Activated CD8-positive, alpha-beta T cell treated with anti-CD3 and anti-CD28 coated beads for 36 hours (primary cell): Measurements from ENCODE around the gene ADIRF. TPM values are rescaled to one million over a fixed set of nuclear protein-coding genes. Genes with fewer than 3 reads are reported as not detected.
A peak's percentile ranks its signal among the peaks of the same experiment; 100 is the strongest.
"Not testable (repeated sequence)": the region's sequence is repeated elsewhere in the genome, so short reads cannot be mapped to it uniquely, and the experiment has no call there.

Source experiments
- ATAC-seq: fragments of 200-7000 bp; cut with Tn5 transposase; one replicate; pipeline ENCODE4 v1.10.0; 2021; ENCODE audit warnings: mild to moderate bottlenecking, moderate library complexity
- CTCF ChIA-PET: fragments of 350-600 bp; sonication (Branson Sonifier 250); formaldehyde crosslinking; loops from one replicate; lab custom pipeline; 2021; ENCODE audit warnings: antibody characterized with exemption; lab: Charles Lee
- POLR2A ChIA-PET: fragments of 350-600 bp; sonication (Branson Sonifier 250); formaldehyde crosslinking; loops from one replicate; lab custom pipeline; 2021; ENCODE audit warnings: antibody characterized with exemption; lab: Charles Lee
- DNase-seq: peaks from one replicate; pipeline ENCODE4 v3.0.0-alpha.2; 2020
- H3K27ac Mint-ChIP-seq: one replicate; pipeline ENCODE4 v1.8.0; 2021; ENCODE audit warnings: mild to moderate bottlenecking, mixed read lengths
- H3K27me3 Mint-ChIP-seq: one replicate; pipeline ENCODE4 v1.8.0; 2021; ENCODE audit warnings: mixed read lengths
- H3K36me3 Mint-ChIP-seq: one replicate; pipeline ENCODE4 v1.8.0; 2021; ENCODE audit warnings: low read depth, mixed read lengths
- H3K4me1 Mint-ChIP-seq: one replicate; pipeline ENCODE4 v1.8.0; 2021; ENCODE audit warnings: low read depth, mixed read lengths
- H3K4me3 Mint-ChIP-seq: one replicate; pipeline ENCODE4 v1.8.0; 2021; ENCODE audit warnings: mild to moderate bottlenecking, moderate library complexity, mixed read lengths
- H3K9me3 Mint-ChIP-seq: one replicate; pipeline ENCODE4 v1.8.0; 2021; ENCODE audit warnings: mixed read lengths
- intact Hi-C: fragments of 100-400 bp; cut with micrococcal nuclease; formaldehyde crosslinking; loops from one replicate; pipeline ENCODE4 v1.10.0; 2022
- total RNA-seq, 2 experiments: library from RNA; stranded (reverse); gene quantifications; one replicate each; pipeline ENCODE4 v1.2.3, GENCODE V29; 2021
- TF ChIP-seq, protein P1 (sequence below): fragments of 200-600 bp; IDR thresholded peaks from one replicate; pipeline ENCODE4 v1.8.0; 2022; ENCODE audit warnings: antibody characterized with exemption, mild to moderate bottlenecking

The ADIRF gene
- total RNA-seq, 2 experiments from 2014 or later, result not detected

DNA sequence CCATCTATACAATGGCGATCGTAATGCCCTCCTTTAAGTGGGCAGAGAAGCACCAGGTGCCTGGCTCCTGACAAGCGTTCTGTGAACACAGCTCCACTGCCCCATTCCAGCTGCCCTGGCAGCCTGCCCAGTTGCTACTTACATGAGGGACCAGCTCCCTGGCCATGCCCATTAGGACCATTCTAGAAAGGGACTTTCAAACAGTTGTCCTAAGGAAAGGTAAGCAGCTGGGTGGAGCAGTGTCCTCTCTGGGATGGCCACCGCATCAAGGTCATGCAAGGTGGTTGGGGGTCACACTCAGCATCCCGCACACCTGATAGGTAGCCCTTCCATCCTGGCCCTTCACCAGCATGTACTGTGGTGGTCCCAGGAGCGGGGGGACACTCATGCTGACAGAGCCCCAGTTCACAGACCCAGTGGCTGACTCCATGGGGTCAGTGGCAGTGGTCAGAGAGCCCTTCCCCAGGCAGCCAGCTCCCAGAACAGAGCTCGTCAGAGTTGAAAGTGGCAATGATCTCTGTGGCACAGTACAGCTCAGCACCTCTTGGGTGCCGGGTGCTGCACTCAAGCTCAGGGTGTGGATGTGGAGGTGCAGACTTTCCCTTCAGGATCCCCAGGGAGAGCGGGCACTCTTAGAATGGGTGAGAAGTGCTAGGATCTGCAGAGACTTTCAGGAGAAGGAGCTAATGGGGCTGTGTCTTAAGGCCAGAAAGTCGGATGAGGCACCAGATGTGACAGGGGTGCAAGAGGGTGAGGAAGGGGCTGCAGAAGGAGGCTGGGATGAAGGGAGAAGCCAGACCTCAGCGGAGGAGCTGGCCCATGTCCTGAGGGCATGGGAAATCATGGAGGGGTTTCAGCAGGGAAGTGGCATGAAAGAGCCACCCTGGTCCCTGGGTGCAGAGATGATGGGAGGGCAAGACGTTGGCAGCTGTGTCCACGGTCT lies 21.8 kb upstream of the ADIRF start:
- ATAC-seq, result no peak
- DNase-seq, result no peak
- Mint-ChIP-seq H3K4me1 (peaks cover 5% of the 10 kb centered on the region), H3K27me3 (no peaks in the 10 kb centered on the region), H3K27ac (no peak overlapping the region), H3K36me3 (no peaks in the 10 kb centered on the region), H3K4me3 (no peak overlapping the region), H3K9me3 (no peaks in the 10 kb centered on the region)
- TF ChIP-seq, protein P1, sequence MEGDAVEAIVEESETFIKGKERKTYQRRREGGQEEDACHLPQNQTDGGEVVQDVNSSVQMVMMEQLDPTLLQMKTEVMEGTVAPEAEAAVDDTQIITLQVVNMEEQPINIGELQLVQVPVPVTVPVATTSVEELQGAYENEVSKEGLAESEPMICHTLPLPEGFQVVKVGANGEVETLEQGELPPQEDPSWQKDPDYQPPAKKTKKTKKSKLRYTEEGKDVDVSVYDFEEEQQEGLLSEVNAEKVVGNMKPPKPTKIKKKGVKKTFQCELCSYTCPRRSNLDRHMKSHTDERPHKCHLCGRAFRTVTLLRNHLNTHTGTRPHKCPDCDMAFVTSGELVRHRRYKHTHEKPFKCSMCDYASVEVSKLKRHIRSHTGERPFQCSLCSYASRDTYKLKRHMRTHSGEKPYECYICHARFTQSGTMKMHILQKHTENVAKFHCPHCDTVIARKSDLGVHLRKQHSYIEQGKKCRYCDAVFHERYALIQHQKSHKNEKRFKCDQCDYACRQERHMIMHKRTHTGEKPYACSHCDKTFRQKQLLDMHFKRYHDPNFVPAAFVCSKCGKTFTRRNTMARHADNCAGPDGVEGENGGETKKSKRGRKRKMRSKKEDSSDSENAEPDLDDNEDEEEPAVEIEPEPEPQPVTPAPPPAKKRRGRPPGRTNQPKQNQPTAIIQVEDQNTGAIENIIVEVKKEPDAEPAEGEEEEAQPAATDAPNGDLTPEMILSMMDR, result no peak
- intact Hi-C loops, result no loop called here
- ChIA-PET CTCF (interaction anchor here (0.7 to 3.0 kb wide), 2 partner anchors 14 to 19 kb away, joined by 3 to 10 read pairs; no protein-coding TSS in a partner anchor), POLR2A (interaction anchor here (1.0 kb wide), 1 partner anchor 9 kb away, joined by 4 read pairs; no protein-coding TSS in a partner anchor)

DNA sequence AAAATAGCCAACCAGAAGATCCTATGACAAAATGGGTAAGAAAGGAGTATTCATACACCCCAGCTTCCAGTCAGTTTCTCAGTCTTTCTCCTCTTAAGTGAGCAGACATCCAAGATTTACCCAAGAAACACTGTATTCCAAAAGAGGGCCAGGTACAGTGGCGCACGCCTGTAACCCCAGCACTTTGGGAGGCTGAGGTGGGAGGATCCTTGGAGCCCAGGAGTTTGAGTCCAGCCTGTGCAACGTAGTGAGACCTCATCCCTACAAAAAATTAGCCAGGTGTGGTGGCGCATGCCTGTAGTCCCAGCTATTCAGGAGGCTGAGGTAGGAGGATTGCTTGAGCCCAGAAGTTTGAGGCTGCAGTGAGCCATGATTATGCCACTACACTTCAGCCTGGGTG lies 20.5 kb upstream of the ADIRF start:
- ATAC-seq, H3K4me1 Mint-ChIP-seq, intact Hi-C loops, H3K27me3 Mint-ChIP-seq, H3K4me3 Mint-ChIP-seq, H3K27ac Mint-ChIP-seq, H3K36me3 Mint-ChIP-seq, POLR2A ChIA-PET, DNase-seq: not testable (repeated sequence)
- CTCF ChIA-PET, result interaction anchor here (1.5 to 3.0 kb wide), 2 partner anchors 13 to 18 kb away, joined by 5 to 10 read pairs; no protein-coding TSS in a partner anchor
- peaks cover 11% of the 10 kb centered on the region for H3K9me3 Mint-ChIP-seq

GRCh38 chr10:86950349-86950748 lies 17.9 kb upstream of the ADIRF start:
- ATAC-seq (no peak), DNase-seq (no peak)
- peaks cover 5% of the 10 kb centered on the region for H3K4me1 Mint-ChIP-seq
- CTCF ChIA-PET, result interaction anchor here (1.1 to 1.9 kb wide), 2 partner anchors 10 kb away, joined by 3 to 6 read pairs; no protein-coding TSS in a partner anchor
- no peak overlapping the region for H3K4me3 Mint-ChIP-seq
- H3K36me3 Mint-ChIP-seq, result no peaks in the 10 kb centered on the region
- intact Hi-C loops, result no loop called here
- peaks cover 15% of the 10 kb centered on the region for H3K9me3 Mint-ChIP-seq
- H3K27ac Mint-ChIP-seq, result peak overlapping the region; percentile 22
- POLR2A ChIA-PET, result no interaction called here
- H3K27me3 Mint-ChIP-seq, result no peaks in the 10 kb centered on the region
- TF ChIP-seq, protein P1, result no peak

DNA sequence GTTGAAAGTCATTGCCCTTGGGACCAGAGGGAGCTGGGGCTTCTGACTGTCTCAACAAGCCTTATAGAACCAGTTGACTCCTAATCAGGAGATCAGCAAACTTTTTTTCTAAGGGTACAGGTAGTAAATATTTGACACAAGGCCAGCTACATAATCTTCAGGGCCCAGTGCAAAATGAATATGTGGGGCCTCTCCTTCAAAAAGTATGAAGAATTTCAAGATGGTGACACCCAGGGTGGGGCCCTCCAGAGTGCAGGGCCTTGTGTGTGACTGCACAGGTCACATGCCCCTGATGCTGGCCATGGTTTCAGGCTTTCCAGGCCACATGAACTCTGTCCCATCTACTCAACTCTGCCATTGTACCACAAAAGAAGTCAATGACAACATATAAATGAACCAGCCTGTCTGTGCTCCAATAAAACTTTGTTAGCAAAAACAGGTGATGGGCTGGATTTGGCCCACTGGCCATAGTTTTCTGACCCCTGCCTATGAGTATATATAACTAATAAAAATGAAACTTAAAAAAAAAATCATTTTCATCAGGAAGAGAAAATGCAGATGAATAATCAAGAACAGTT lies 17.0 kb upstream of the ADIRF start:
- CTCF ChIA-PET, result interaction anchor here (1.1 to 1.9 kb wide), 2 partner anchors 9 to 11 kb away, joined by 3 to 6 read pairs; no protein-coding TSS in a partner anchor
- POLR2A ChIA-PET, result no interaction called here
- H3K27ac Mint-ChIP-seq, result no peak overlapping the region

DNA sequence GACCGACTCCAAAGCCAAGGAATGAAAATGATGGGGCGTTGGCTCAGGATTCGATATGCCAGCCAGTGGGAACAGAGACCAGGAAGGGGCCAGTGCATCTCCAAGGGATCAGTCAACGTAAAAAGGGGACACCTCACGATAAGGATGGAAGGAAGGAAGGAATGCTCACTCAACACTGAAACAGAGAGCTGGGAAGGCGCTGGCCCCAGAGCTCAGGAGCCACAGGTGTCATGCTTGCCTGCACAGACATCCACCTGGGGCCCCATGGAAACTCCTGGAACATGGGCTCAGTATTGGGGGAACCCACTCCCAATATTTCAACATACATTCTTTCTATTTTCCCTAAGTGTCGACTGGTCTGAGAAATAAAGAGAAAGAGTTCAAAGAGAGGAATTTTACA lies 16.2 kb upstream of the ADIRF start:
- CTCF ChIA-PET, result no interaction called here
- no peaks in the 10 kb centered on the region for H3K36me3 Mint-ChIP-seq
- intact Hi-C loops, result no loop called here
- H3K4me1 Mint-ChIP-seq, result peaks cover 5% of the 10 kb centered on the region
- POLR2A ChIA-PET, result no interaction called here
- H3K9me3 Mint-ChIP-seq, result peaks cover 15% of the 10 kb centered on the region
- TF ChIP-seq, protein P1, result no peak
- H3K27me3 Mint-ChIP-seq, result no peaks in the 10 kb centered on the region
- ATAC-seq (no peak), DNase-seq (no peak)
- H3K4me3 Mint-ChIP-seq, result no peak overlapping the region
- H3K27ac Mint-ChIP-seq, result no peak overlapping the region

More for the DNA sequence above, 17.0 kb upstream of the ADIRF start:
- DNase-seq (no peak), ATAC-seq (no peak)
- intact Hi-C loops, result no loop called here
- TF ChIP-seq, protein P1, result no peak
- Mint-ChIP-seq H3K4me1 (peaks cover 5% of the 10 kb centered on the region), H3K27me3 (no peaks in the 10 kb centered on the region), H3K36me3 (no peaks in the 10 kb centered on the region), H3K4me3 (no peak overlapping the region), H3K9me3 (peaks cover 15% of the 10 kb centered on the region)

DNA sequence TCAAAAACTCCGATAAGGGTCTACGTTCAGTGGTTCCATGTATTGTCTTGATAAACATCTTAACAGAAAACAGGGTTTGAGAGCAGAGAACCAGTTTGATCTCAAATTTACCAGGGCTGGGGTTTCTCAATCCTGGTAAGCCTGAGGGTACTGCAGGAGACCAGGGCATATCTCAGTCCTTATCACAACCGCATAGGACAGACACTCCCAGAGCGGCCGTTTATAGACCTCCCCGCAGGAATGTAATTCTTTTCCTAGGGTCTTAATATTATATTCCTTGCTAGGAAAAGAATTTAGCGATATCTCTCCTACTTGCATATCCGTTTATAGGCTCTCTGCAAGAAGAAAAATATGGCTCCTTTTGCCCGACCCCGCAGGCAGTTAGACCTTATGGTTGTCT lies 15.6 kb upstream of the ADIRF start:
- POLR2A ChIA-PET, CTCF ChIA-PET: not testable (repeated sequence)

More for the DNA sequence above, 15.6 kb upstream of the ADIRF start:
- H3K27me3 Mint-ChIP-seq, H3K4me3 Mint-ChIP-seq, ATAC-seq, H3K27ac Mint-ChIP-seq, intact Hi-C loops, DNase-seq, H3K4me1 Mint-ChIP-seq, H3K36me3 Mint-ChIP-seq: not testable (repeated sequence)
- peaks cover 15% of the 10 kb centered on the region for H3K9me3 Mint-ChIP-seq
